Right lobe of liver (tissue), 6 donors: ENCODE data around the gene MESP2. TPM values are rescaled to one million over a fixed set of nuclear protein-coding genes. Genes with fewer than 3 reads are reported as not detected.
A peak's percentile ranks its signal among the peaks of the same experiment; 100 is the strongest.
"Not testable (repeated sequence)": the region's sequence is repeated elsewhere in the genome, so short reads cannot be mapped to it uniquely, and the experiment has no call there.

Experiments used
- ATAC-seq, 4 donors: fragments of 200-7000 bp; cut with Tn5 transposase; one replicate each; pipeline ENCODE4 v1.9.1; 2020; ENCODE audit warnings: mild to moderate bottlenecking in 4 of 4, moderate library complexity in 4 of 4
- DNase-seq, 3 donors: peaks; one replicate each; pipeline ENCODE4 v3.0.0-alpha.2; 2020
- H3K27ac ChIP-seq, 3 donors: fragments of 200-600 bp; one replicate each; pipeline ENCODE4 v1.8.0; 2022
- H3K27me3 ChIP-seq, 2 donors: fragments of 200-600 bp; one replicate each; pipeline ENCODE4 v1.8.0; 2022
- H3K36me3 ChIP-seq, 4 donors: fragments of 200-600 bp; sonication (generic) in 1 of 4; one replicate each; pipeline versions ENCODE4 v1.5.1 to v1.8.0; 2017 to 2022; ENCODE audit warnings: control low read depth in 1 of 4
- H3K4me1 ChIP-seq, 4 donors: fragments of 200-600 bp; sonication (generic) in 1 of 4; one replicate each; pipeline versions ENCODE4 v1.5.1 to v1.8.0; 2017 to 2022; ENCODE audit warnings: control low read depth in 1 of 4
- H3K4me3 ChIP-seq, 3 donors: fragments of 200-600 bp; one replicate each; pipeline ENCODE4 v1.8.0; 2022
- H3K9me3 ChIP-seq, 4 donors: fragments of 200-600 bp; sonication (generic) in 1 of 4; one replicate each; pipeline versions ENCODE4 v1.5.1 to v1.8.0; 2017 to 2022; ENCODE audit warnings: control low read depth in 1 of 4
- CTCF ChIP-seq, 4 donors: fragments of 200-600 bp in 3 of 4; fragments of 450-650 bp in 1 of 4; IDR thresholded peaks; one replicate each; pipeline versions ENCODE4 v1.5.1 to v1.8.0; 2016 to 2022; ENCODE audit warnings: antibody characterized with exemption in 4 of 4, mild to moderate bottlenecking in 2 of 4
- POLR2A ChIP-seq: fragments of 450-650 bp; IDR thresholded peaks from one replicate; pipeline ENCODE4 v1.6.1; 2017; ENCODE audit warnings: antibody characterized with exemption, mild to moderate bottlenecking
- WGBS: methylation state at CpG from one replicate; pipeline ENCODE4 v1.1.6; 2018; ENCODE audit warnings: low coverage, low lambda C conversion rate; ENCODE audit not compliant: insufficient coverage; ENCODE audit errors: missing lambda C conversion rate; 5-methylcytosine and 5-hydroxymethylcytosine counted together
- intact Hi-C, 2 donors: fragments of 100-400 bp; cut with DNase I; formaldehyde crosslinking; loops; one replicate each; pipeline versions ENCODE4 v1.11.2 to v1.14.1; 2022
- total RNA-seq, 6 experiments: library from RNA; depleted of rRNA in 2 of 6; stranded (reverse); fragments of >200 nt in 2 of 6; fragmentation: NEBNext Ultra II Directional in 3 of 6; extraction: Animal tissue kit (Norgen Biotek cat#: 25700) in 3 of 6; gene quantifications; one replicate each; pipeline versions ENCODE4 v1.1.0 to v1.2.4, GENCODE V29; 2016 to 2023
- donor health status: DM: no; HTN: yes; CAD: no.
- donor health status: DM: no; HTN: no; CAD: no.
- donor health status: DM: no; HTN: no; CAD: no.
- donor health status: DM: no; HTN: yes; CAD: no.
- donor health status: DM: no; HTN: yes; CAD: no.

Gene MESP2
- total RNA-seq, 6 experiments from 2014 or later = 0.12 TPM; not detected in 5

GRCh38 chr15:89781055-89781454, 4.9 kb downstream of the MESP2 start:
- Histone ChIP-seq H3K9me3 (no peaks in the 10 kb centered on the region), H3K4me1 (peaks cover 0 to 29% (median 12%) of the 10 kb centered on the region in 4 donors), H3K27me3 (no peaks in the 10 kb centered on the region), H3K36me3 (peaks cover 0 to 11% (median 5%) of the 10 kb centered on the region in 4 donors), H3K4me3 (no peak overlapping the region), H3K27ac (no peak overlapping the region)
- DNase-seq (peak in 1 of 3 donors; percentile 51), ATAC-seq (no peak)
- TF ChIP-seq CTCF (IDR thresholded peaks at IDR 0.05) = no peak
- TF ChIP-seq POLR2A = no peak
- WGBS = 70% methylated on average over 1 of the region's 6 CpGs
- intact Hi-C loops = no loop called here

- WGBS = 38% methylated on average over 9 of the region's 15 CpGs
- no peaks in the 10 kb centered on the region for H3K9me3 ChIP-seq
- H3K4me3 ChIP-seq = no peak overlapping the region
- no peak overlapping the region for H3K27ac ChIP-seq
- DNase-seq (peak in 2 of 3 donors; percentile 79 to 85), ATAC-seq (peak; percentile 71 to 86 (median 80))
- no peaks in the 10 kb centered on the region for H3K27me3 ChIP-seq
- peaks cover 0 to 35% (median 17%) of the 10 kb centered on the region in 4 donors for H3K4me1 ChIP-seq
- intact Hi-C loops = no loop called here
- peaks cover 0 to 11% (median 5%) of the 10 kb centered on the region in 4 donors for H3K36me3 ChIP-seq
- TF ChIP-seq POLR2A = no peak
These were observed 5.9 kb downstream of the MESP2 start for GRCh38 chr15:89781891-89782618.

GRCh38 chr15:89782619-89782950, 6.5 kb downstream of the MESP2 start:
- H3K36me3 ChIP-seq = peaks cover 0 to 11% (median 5%) of the 10 kb centered on the region in 4 donors
- ATAC-seq, H3K27me3 ChIP-seq, H3K9me3 ChIP-seq, H3K27ac ChIP-seq, H3K4me3 ChIP-seq, intact Hi-C loops: not testable (repeated sequence)
- H3K4me1 ChIP-seq = peaks cover 0 to 35% (median 17%) of the 10 kb centered on the region in 4 donors
- peak in 1 of 3 donors; percentile 9 for DNase-seq
- 93% methylated on average over 6 of the region's 9 CpGs for WGBS

GRCh38 chr15:89783111-89783860, 7.2 kb downstream of the MESP2 start:
- TF ChIP-seq CTCF (IDR thresholded peaks at IDR 0.05) (no peak), POLR2A (no peak)
- Histone ChIP-seq H3K27me3 (no peaks in the 10 kb centered on the region), H3K9me3 (no peaks in the 10 kb centered on the region), H3K4me1 (peaks cover 0 to 35% (median 17%) of the 10 kb centered on the region in 4 donors), H3K4me3 (no peak overlapping the region), H3K27ac (no peak overlapping the region), H3K36me3 (peaks cover 0 to 18% (median 9%) of the 10 kb centered on the region in 4 donors)
- WGBS = 69% methylated on average over 5 of the region's 14 CpGs
- peak in 2 of 4 donors; percentile 2 to 8 for ATAC-seq
- intact Hi-C loops = no loop called here
- DNase-seq = peak in 1 of 3 donors; percentile 47

GRCh38 chr15:89783861-89784685, 7.9 kb downstream of the MESP2 start:
- Histone ChIP-seq H3K36me3 (peaks cover 0 to 26% (median 17%) of the 10 kb centered on the region in 4 donors), H3K27ac (peak overlapping the region in 1 of 3 donors; percentile 45), H3K9me3 (no peaks in the 10 kb centered on the region), H3K27me3 (no peaks in the 10 kb centered on the region), H3K4me3 (no peak overlapping the region), H3K4me1 (peaks cover 0 to 35% (median 17%) of the 10 kb centered on the region in 4 donors)
- no peak for TF ChIP-seq POLR2A
- no peak for TF ChIP-seq CTCF (IDR thresholded peaks at IDR 0.05)
- DNase-seq (peak in 1 of 3 donors; percentile 44), ATAC-seq (no peak)
- WGBS = 89% methylated on average over 3 of the region's 15 CpGs
- intact Hi-C loops = no loop called here
